Esophagus squamous epithelium (tissue), 5 donors: Measurements from ENCODE around the gene KDM4C. TPM values are rescaled to one million over a fixed set of nuclear protein-coding genes. Genes with fewer than 3 reads are reported as not detected.

Experiments used
- DNase-seq: peaks from one replicate; lab custom pipeline; 2025; lab: John Stamatoyannopoulos, UW
- H3K27ac ChIP-seq, 4 donors: fragments of 200-600 bp; sonication (generic); one replicate each; pipeline ENCODE4 v1.5.1; 2016 to 2019; ENCODE audit warnings: mild to moderate bottlenecking in 1 of 4
- H3K27me3 ChIP-seq, 4 donors: fragments of 200-600 bp; sonication (generic); 1 replicate in 3 of 4; 2 replicates in 1 of 4; pipeline versions ENCODE4 v1.5.1 to v1.6.0; 2017 to 2021; ENCODE audit warnings: antibody characterized with exemption in 1 of 4
- H3K36me3 ChIP-seq, 3 donors: fragments of 200-600 bp; sonication (generic); one replicate each; pipeline ENCODE4 v1.5.1; 2016 to 2019
- H3K4me1 ChIP-seq, 3 donors: fragments of 200-600 bp; sonication (generic); one replicate each; pipeline ENCODE4 v1.5.1; 2017 to 2019
- H3K4me3 ChIP-seq, 4 donors: fragments of 200-600 bp; sonication (generic); 1 replicate in 3 of 4; 2 replicates in 1 of 4; pipeline ENCODE4 v1.5.1; 2016 to 2019; ENCODE audit warnings: mild to moderate bottlenecking in 2 of 4, moderate library complexity in 1 of 4
- H3K9me3 ChIP-seq, 3 donors: fragments of 200-600 bp; sonication (generic); one replicate each; pipeline ENCODE4 v1.5.1; 2016 to 2019
- CTCF ChIP-seq, 6 experiments: fragments of 450-650 bp in 4 of 6; fragments of 200-600 bp in 2 of 6; sonication (generic) in 2 of 6; IDR thresholded peaks; one replicate each; pipeline ENCODE4 v1.5.1; 2016 to 2019; ENCODE audit warnings: antibody characterized with exemption in 6 of 6, mild to moderate bottlenecking in 4 of 6, moderate library complexity in 4 of 6
- POLR2A ChIP-seq, 4 donors: fragments of 450-650 bp; IDR thresholded peaks; one replicate each; pipeline ENCODE4 v1.6.1; 2017; ENCODE audit warnings: antibody characterized with exemption in 4 of 4, mild to moderate bottlenecking in 4 of 4, moderate library complexity in 3 of 4
- WGBS, 2 donors: methylation state at CpG; one replicate each; pipeline ENCODE4 v1.1.5; 2018; 5-methylcytosine and 5-hydroxymethylcytosine counted together
- intact Hi-C: fragments of 100-400 bp; cut with DNase I; formaldehyde crosslinking; loops from one replicate; pipeline ENCODE4 v1.15.0; 2022
- total RNA-seq, 4 donors: library from RNA; depleted of rRNA; stranded (reverse); fragments of >200 nt; gene quantifications; one replicate each; pipeline ENCODE4 v1.1.0, GENCODE V29; 2016
- donor health status: DM: yes; HTN: yes; CAD: no.

The KDM4C gene
- total RNA-seq, 4 donors from 2014 or later, result 12.5 to 43.9 (median 22.9) TPM

GRCh38 chr9:6928863-6929262, 171.1 kb downstream of the KDM4C start:
- Histone ChIP-seq H3K36me3 (no peaks in the 10 kb centered on the region), H3K9me3 (no peaks in the 10 kb centered on the region), H3K4me3 (no peak overlapping the region), H3K27ac (no peak overlapping the region), H3K4me1 (peaks cover 0 to 5% (median 0%) of the 10 kb centered on the region in 3 donors), H3K27me3 (no peaks in the 10 kb centered on the region)
- intact Hi-C loops, result no loop called here
- no peak for TF ChIP-seq CTCF (IDR thresholded peaks at IDR 0.05)
- no peak for TF ChIP-seq POLR2A (IDR thresholded peaks at IDR 0.05)
- no peak for DNase-seq
- 79 to 92% methylated on average over 2 of the region's 2 CpGs for WGBS, 2 donors

- intact Hi-C loops, result no loop called here
- Histone ChIP-seq H3K4me1 (peaks cover 0 to 5% (median 0%) of the 10 kb centered on the region in 3 donors), H3K36me3 (no peaks in the 10 kb centered on the region), H3K4me3 (no peak overlapping the region), H3K27ac (no peak overlapping the region), H3K27me3 (no peaks in the 10 kb centered on the region), H3K9me3 (no peaks in the 10 kb centered on the region)
- 69 to 77% methylated on average over 3 of the region's 3 CpGs for WGBS, 2 donors
- TF ChIP-seq CTCF (IDR thresholded peaks at IDR 0.05) (no peak), POLR2A (IDR thresholded peaks at IDR 0.05) (no peak)
- DNase-seq, result no peak
Measured at GRCh38 chr9:6929441-6930215, 171.9 kb downstream of the KDM4C start.

GRCh38 chr9:6930827-6931226, 173.1 kb downstream of the KDM4C start:
- Histone ChIP-seq H3K4me1 (peaks cover 0 to 5% (median 0%) of the 10 kb centered on the region in 3 donors), H3K36me3 (no peaks in the 10 kb centered on the region), H3K27me3 (no peaks in the 10 kb centered on the region), H3K27ac (no peak overlapping the region), H3K4me3 (no peak overlapping the region), H3K9me3 (no peaks in the 10 kb centered on the region)
- no peak for TF ChIP-seq CTCF (IDR thresholded peaks at IDR 0.05)
- TF ChIP-seq POLR2A (IDR thresholded peaks at IDR 0.05), result no peak
- intact Hi-C loops, result no loop called here
- DNase-seq, result no peak

GRCh38 chr9:6931913-6932312, 174.1 kb downstream of the KDM4C start:
- H3K4me3 ChIP-seq, result no peak overlapping the region
- no peaks in the 10 kb centered on the region for H3K27me3 ChIP-seq
- WGBS, 2 donors, result 52 to 74% methylated on average over 4 of the region's 4 CpGs
- no peaks in the 10 kb centered on the region for H3K36me3 ChIP-seq
- H3K27ac ChIP-seq, result no peak overlapping the region
- no peak for DNase-seq
- no peak for TF ChIP-seq CTCF (IDR thresholded peaks at IDR 0.05)
- TF ChIP-seq POLR2A (IDR thresholded peaks at IDR 0.05), result no peak
- intact Hi-C loops, result no loop called here
- H3K9me3 ChIP-seq, result no peaks in the 10 kb centered on the region
- peaks cover 0 to 5% (median 0%) of the 10 kb centered on the region in 3 donors for H3K4me1 ChIP-seq

- Histone ChIP-seq H3K27ac (no peak overlapping the region), H3K4me3 (no peak overlapping the region), H3K9me3 (no peaks in the 10 kb centered on the region), H3K4me1 (no peaks in the 10 kb centered on the region), H3K36me3 (no peaks in the 10 kb centered on the region), H3K27me3 (no peaks in the 10 kb centered on the region)
- no peak for DNase-seq
- intact Hi-C loops, result no loop called here
- TF ChIP-seq POLR2A (IDR thresholded peaks at IDR 0.05), result no peak
- TF ChIP-seq CTCF (IDR thresholded peaks at IDR 0.05), result no peak
- WGBS, 2 donors, result 89 to 90% methylated on average over 1 of the region's 1 CpG
Measured at GRCh38 chr9:6936103-6936502, 178.3 kb downstream of the KDM4C start.
